Kasumi-1 (cell line): ENCODE measurements around the gene TRPV6.

Source experiments
- DNase-seq, 2 experiments: peaks; one replicate each; lab custom pipeline; 2025; lab: John Stamatoyannopoulos, UW

TRPV6 gene

DNA sequence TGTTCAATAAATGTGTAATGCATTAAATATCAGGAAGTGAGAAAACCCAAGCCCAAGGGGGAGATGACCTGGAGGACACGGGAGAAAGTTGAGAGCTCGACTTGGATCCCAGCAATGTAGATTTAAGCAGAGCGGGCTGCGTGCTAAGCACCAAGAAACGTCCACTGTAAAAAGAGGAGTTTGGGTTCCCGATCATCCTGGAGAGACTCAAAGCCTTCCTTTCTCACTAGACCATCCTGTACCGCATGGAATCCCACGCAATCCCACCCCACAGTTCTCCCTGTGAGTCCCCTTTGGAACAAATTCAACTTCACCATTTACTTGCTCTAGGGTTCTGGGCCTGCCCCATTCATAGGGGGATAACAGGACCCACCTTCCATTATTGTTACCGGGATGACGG, 2.4 kb downstream of the TRPV6 start:
- DNase-seq: no peak

DNA sequence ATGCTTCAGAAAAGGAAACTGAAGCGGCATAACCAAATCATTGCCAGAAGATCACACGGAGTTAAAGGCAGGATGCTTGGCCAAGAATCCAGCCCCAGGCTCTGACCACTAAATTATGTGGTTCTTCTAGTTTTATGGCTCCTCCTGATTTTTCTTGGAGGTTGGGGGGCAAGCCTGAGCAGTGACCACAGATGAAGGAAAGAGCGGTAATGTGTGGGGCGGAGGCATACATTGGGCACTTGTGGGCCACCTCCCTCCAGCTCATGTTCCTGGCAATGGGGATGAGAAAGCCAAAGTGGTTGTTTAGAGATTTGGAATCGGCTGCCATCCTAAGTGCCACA, 3.2 kb downstream of the TRPV6 start:
- no peak for DNase-seq

GRCh38 chr7:142881586-142882337, 3.8 kb downstream of the TRPV6 start:
- no peak for DNase-seq

DNA sequence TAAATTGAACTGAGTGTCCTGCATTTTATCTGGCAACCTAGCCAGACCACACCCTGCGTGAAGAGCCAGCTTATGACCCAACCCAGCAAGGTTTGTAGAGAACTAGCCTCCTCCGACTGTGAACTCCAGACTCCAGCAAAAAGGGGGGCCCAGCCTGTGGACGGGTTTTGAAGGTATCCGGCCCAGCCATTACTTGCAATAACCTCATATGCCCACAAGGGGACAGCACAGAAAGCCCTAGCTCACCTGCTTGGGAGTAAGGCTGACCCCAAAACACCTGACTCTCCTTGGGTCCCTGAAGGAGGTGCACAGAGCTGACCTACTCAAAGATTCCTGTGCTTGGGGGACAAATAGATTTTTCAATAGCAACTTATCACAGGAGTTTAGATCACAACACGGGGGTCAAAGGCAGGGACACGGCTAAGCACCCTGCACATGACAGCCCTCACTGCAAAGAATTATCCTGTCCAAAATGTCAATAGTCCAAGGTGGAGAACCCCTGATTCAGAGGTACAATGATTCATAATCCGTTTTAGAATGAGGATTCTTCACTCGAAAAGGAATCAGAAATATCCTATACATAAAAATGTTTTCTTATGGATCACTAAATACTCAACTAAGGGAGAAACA, 4.6 kb downstream of the TRPV6 start:
- DNase-seq: peak; percentile 25 to 56

DNA sequence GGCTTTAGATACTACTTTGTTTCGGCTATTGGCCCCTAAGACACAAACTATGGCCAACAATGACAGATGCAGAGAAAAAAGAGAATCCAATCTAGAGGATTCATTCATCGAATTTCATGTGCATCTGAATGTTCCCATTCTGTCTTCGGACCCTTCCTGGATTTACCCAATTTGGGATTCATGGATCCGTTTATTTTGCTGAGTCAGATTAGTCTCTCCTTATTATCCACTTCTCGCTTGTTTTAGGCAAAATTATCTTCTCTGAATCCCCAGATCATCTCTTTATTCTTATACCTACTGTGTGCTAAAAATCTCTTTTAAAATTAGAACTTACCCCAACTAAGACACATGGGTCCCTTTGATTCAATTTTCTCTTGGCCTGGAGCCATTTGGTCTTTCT, 6.5 kb downstream of the TRPV6 start:
- no peak for DNase-seq

DNA sequence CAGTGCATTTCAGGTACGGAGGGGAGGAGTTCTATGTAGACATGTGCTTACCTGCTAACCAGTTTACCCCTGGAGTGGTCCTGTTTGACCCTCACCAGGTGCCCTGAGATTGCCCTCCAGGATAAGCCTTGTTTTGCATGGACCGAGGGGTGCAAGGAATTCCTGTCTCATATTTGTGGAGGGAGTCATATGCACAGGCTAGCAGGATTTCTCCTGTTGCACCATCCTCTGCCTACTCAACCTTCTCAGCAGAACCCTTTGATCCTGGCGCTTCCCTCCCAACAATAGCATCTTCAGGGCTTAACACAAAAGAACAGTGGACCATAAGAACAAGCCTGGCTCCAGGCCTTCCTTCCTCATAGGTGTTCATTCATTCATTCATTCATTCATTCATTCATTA, 7.2 kb downstream of the TRPV6 start:
- DNase-seq: no peak

- DNase-seq: no peak
Observed at GRCh38 chr7:142876991-142877910, 8.3 kb downstream of the TRPV6 start.

DNA sequence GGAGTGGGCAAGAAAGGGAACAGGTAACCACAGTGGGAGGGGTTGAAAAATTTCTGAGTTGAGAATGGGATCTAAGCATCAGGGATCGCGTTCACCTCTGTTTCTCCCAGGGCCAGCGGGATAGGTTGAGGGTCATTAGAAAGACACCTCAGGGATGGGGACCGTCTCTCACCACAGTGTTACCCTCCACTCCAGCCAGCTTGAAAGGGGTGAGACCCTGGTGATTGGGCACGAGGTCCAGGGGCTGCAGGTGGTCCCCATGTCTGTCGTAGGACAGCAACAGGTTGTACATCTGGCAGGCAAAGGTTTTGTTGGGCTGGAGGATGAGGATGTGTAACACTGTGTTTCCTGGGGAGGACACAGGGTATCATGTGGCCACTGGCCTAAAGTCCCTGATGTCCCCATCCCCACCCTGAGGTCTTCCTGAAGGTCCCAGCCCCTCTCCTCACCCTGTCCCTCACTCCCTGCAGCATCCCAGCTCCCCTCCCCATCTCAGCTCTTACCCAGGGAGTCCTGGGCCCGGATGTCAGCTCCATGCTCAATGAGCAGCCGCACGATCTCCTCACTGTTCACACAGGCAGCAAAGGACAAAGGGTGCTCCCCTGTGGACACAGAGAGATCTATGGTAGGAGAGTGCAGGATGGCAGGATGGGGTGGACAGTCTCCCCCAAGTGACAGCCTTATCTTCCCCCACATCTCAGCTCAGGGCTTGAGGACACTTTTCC, 9.1 kb downstream of the TRPV6 start:
- no peak for DNase-seq

DNA sequence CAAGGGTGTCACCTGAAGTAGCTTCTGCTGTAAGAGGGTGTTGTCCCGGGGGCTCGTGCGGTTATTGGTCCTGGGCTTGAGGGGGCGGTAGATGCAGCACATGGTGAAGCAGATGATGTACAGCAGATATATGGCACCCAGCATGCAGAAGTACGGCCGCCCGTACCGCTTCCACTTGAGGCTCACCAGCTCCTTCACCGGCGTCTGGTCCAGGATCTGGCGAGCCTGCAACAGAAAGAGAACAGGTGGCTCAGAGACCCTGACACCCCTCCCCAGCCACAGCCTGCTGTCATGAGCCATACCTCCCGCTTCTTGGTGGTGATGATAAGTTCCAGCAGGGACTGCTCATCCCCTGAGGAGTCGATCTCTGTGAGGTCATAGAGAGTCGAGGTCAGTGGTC, 10.1 kb downstream of the TRPV6 start:
- DNase-seq: no peak

- DNase-seq: no peak
Observed at GRCh38 chr7:142874837-142875236, 10.7 kb downstream of the TRPV6 start.

- DNase-seq: no peak
Observed at GRCh38 chr7:142874409-142874808, 11.1 kb downstream of the TRPV6 start.

GRCh38 chr7:142873871-142874270, 11.7 kb downstream of the TRPV6 start:
- no peak for DNase-seq

- DNase-seq: peak in 1 of 2 experiments; percentile 6
Observed at GRCh38 chr7:142873281-142873784, 12.2 kb downstream of the TRPV6 start.

- DNase-seq: peak; percentile 41 to 46
Observed at GRCh38 chr7:142872106-142872675, 13.4 kb downstream of the TRPV6 start.

- DNase-seq: no peak
Observed at GRCh38 chr7:142871260-142872105, 14.1 kb downstream of the TRPV6 start.

- DNase-seq: no peak
Observed at GRCh38 chr7:142870566-142871259, 14.8 kb downstream of the TRPV6 start.

GRCh38 chr7:142870147-142870559, 15.4 kb downstream of the TRPV6 start:
- DNase-seq: no peak

- DNase-seq: no peak
Observed at GRCh38 chr7:142869434-142869833, 16.1 kb downstream of the TRPV6 start.

DNA sequence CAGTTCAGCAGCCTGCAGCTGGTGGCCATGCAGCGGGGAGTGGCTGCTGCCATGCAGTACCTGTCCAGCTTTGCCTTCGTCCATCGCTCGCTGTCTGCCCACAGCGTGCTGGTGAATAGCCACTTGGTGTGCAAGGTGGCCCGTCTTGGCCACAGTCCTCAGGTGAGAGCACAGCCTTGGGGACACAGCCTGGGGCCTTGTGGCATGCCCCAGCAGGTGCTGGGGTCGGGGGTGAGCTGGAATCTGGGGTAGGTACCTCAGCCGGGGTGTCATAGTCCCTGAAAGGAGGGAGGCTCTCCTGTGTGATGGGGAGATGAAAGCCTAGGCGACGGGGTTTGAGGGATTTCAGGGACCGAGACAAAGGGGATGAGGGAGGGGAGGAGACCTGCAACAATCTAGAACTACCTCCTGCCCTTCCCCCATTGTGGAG, 16.5 kb downstream of the TRPV6 start:
- DNase-seq: no peak
